NB4 (cell line): ENCODE data around the gene KRT83.

ENCODE experiments used
- DNase-seq: peaks from one replicate; pipeline ENCODE4 v3.0.0; 2010; ENCODE audit warnings: low read depth
- H3K4me3 ChIP-seq: one replicate; pipeline ENCODE4 v1.5.1; 2011; ENCODE audit warnings: mild to moderate bottlenecking, low read depth, low read length, moderate library complexity
- MYC ChIP-seq: IDR thresholded peaks from 2 replicates; pipeline ENCODE4 v1.6.1; 2011; ENCODE audit warnings: low read depth, low read length
- POLR2A ChIP-seq: IDR thresholded peaks from 2 replicates; pipeline ENCODE4 v1.6.1; 2011; ENCODE audit warnings: mild to moderate bottlenecking; ENCODE audit not compliant: insufficient read length; ENCODE audit errors: extremely low read depth
- TF ChIP-seq, protein P1 (sequence below): IDR thresholded peaks from one replicate; pipeline ENCODE4 v1.5.1; 2012; ENCODE audit warnings: low read depth, low read length
- TF ChIP-seq, protein P2 (sequence below): IDR thresholded peaks from 2 replicates; pipeline ENCODE4 v1.6.1; 2011; ENCODE audit warnings: low read depth, low read length

The KRT83 gene

DNA sequence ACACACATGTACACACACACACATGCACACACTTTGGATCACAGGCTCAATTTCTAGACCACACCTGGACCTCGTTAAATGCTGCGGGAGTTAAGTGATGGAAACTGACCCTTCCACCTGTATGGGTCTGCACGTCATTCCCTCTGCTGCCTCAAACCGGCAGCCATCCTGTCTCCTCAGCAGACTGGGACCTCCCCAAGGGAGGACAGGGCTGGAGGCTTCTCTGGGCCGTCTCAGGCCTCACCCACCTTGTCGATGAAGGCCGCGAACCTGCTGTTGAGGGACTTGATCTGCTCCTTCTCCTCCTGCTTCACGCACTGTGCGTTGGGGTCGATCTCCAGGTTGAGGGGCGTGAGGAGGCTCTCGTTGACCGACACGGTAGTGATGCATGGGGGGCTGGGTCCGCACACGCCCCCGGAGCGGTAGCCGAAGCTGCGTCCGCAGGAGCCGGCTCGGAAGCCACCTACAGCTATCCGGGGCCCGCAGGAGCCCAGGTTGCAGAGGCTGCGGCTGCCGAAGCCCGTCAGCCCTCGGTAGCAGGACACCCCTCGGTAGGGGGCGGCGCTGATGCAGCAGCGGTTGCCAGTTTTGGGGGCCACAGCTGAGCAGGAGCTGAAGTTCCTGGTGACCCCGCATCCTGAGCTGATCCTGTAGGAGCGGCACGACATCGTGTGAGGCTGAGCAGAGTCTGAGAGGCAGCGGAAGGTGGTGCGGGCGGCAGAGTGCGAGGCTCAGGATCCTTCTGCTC is 45.7 kb upstream of the KRT83 start, which contains the start of gene KRT85:
Gene KRT85 (minus strand): TSS at position 744 of the 748 bp plus-strand sequence. CDS start 76 bp downstream, at position 668.
- no peak for DNase-seq
- TF ChIP-seq, protein P1, sequence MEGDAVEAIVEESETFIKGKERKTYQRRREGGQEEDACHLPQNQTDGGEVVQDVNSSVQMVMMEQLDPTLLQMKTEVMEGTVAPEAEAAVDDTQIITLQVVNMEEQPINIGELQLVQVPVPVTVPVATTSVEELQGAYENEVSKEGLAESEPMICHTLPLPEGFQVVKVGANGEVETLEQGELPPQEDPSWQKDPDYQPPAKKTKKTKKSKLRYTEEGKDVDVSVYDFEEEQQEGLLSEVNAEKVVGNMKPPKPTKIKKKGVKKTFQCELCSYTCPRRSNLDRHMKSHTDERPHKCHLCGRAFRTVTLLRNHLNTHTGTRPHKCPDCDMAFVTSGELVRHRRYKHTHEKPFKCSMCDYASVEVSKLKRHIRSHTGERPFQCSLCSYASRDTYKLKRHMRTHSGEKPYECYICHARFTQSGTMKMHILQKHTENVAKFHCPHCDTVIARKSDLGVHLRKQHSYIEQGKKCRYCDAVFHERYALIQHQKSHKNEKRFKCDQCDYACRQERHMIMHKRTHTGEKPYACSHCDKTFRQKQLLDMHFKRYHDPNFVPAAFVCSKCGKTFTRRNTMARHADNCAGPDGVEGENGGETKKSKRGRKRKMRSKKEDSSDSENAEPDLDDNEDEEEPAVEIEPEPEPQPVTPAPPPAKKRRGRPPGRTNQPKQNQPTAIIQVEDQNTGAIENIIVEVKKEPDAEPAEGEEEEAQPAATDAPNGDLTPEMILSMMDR: no peak
- TF ChIP-seq MYC (no peak), POLR2A (no peak)
- TF ChIP-seq, protein P2, sequence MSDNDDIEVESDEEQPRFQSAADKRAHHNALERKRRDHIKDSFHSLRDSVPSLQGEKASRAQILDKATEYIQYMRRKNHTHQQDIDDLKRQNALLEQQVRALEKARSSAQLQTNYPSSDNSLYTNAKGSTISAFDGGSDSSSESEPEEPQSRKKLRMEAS: no peak
- H3K4me3 ChIP-seq: no peak within 1 kb of the TSS

DNA sequence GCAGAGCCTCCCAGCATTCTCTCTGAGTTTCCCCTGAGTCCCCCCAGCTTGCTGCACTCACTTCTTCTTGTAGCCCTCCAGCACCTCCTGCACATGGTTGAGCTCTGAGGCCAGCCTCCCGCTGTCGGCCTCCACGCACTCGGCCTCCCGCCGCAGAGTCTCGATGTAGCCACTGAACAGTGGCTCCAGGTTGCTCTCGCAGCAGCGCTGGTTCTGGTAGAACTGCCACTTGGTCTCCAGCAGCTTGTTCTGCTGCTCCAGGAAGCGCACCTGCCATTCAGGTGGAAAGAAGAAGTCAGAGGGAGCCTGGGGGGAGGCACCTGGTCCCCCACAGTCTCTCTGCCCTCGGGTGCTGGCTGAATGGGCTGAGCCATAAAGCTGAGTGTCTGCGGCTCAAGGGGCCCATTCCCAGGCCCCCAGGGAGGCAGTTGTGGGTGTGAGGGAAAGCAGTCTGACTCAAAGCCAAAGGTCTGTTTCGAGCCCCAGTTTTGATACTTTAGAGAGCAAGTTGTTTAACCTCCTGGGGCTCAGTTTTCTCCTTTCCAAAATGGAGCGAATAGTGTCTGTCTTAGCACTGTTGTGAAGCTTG is 43.8 kb upstream of the KRT83 start:
- H3K4me3 ChIP-seq: no peak overlapping the region
- no peak for DNase-seq
- TF ChIP-seq, protein P1: no peak
- TF ChIP-seq MYC: no peak
- TF ChIP-seq, protein P2: no peak
- no peak for TF ChIP-seq POLR2A

DNA sequence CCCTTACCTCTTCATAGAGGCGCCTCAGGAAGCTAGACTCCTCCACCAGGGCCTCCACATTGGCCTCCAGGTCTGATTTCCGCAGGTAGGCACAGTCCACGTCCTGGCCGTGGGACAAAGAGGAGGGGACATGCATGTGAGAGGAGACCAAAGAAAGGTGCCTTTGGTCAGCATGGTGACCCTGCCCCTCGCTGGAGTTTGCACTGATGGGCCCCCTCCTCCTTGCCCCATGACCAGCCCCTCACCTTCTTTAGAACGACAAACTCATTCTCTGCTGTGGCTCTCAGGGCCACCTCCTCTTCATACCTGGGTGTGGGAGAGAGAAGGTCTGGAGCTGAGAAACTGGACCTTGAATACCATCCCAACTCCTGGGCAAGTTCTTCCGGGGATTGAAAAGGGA is 42.9 kb upstream of the KRT83 start:
- no peak for DNase-seq
- no peak overlapping the region for H3K4me3 ChIP-seq
- TF ChIP-seq, protein P1: no peak
- TF ChIP-seq POLR2A (no peak), MYC (no peak)
- TF ChIP-seq, protein P2: no peak

DNA sequence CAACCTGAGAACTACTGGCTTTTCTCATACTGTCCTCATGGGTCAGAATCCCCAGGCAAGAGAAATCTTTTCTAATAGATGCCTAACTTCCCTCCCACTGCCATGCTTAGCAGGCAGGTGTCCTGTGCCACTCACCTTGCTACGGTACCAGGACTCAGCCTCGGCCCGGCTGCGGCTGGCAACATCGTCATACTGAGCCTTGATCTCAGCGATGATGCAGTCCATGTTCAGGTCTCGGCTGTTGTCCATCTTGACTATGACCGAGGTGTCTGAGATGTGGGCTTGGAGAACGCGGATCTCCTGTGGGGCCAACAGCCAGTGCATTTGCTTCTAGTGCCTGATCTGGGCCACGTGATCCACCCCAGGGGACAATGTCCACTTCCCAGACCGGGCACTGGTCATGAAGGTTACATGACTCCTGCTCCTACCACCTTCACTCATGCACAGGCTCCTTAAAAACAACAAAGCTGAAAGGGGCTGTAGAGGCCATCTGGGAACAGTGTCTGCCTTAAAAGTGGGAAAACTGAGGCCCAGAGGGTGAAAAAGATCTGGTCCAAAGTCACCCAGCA is 42.0 kb upstream of the KRT83 start:
- TF ChIP-seq, protein P2: no peak
- TF ChIP-seq MYC (no peak), POLR2A (no peak)
- TF ChIP-seq, protein P1: no peak
- no peak for DNase-seq
- H3K4me3 ChIP-seq: no peak overlapping the region

DNA sequence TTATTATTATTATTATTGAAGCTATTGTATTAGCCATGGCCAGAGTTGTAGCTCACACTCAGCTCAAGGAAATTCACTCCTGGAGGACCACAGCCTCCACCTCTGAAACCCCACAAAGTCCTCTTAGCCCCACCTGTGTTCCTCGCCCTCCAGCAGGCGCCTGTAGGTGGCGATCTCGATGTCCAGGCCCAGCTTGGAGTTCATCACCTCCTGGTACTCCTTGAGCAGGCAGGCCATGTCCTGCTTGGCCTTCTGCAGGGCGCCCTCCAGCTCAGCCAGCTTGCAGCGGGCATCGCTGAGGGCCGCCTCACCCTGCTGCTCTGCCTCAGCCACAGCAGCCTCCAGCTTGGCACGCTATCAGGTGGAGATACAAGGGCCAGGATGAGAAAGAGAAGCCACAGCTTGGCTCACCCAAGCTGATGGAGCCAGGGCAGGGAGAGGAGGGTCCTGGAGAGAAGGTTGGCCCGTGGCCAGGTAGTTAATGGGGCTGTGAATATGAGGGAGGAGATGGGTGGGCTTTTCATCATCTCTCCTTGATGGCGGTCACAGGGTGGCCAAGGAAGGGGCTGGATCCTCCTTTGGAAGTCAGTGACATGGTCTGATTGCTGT is 41.0 kb upstream of the KRT83 start:
- TF ChIP-seq POLR2A (no peak), MYC (no peak)
- TF ChIP-seq, protein P2: no peak
- TF ChIP-seq, protein P1: peak; percentile 66
- peak; percentile 13 for DNase-seq
- no peak overlapping the region for H3K4me3 ChIP-seq
